Measurements from ENCODE around the gene BMAL1.
A peak's percentile ranks its signal among the peaks of the same experiment; 100 is the strongest.

BMAL1 gene

GRCh38 chr11:13347901-13348300, 70.3 kb downstream of the BMAL1 start:
- DNase-seq, result no peak

GRCh38 chr11:13348305-13348704, 70.7 kb downstream of the BMAL1 start:
- no peak for DNase-seq

GRCh38 chr11:13349046-13349445, 71.5 kb downstream of the BMAL1 start:
- DNase-seq, result no peak

GRCh38 chr11:13349581-13349980, 72.0 kb downstream of the BMAL1 start:
- DNase-seq, result no peak

- DNase-seq, result no peak
Observed at GRCh38 chr11:13352711-13353110, 75.1 kb downstream of the BMAL1 start.

GRCh38 chr11:13354335-13354734, 76.7 kb downstream of the BMAL1 start:
- DNase-seq, result no peak

GRCh38 chr11:13355191-13355590, 77.6 kb downstream of the BMAL1 start:
- no peak for DNase-seq

- no peak for DNase-seq
Observed at GRCh38 chr11:13357232-13357631, 79.6 kb downstream of the BMAL1 start.

GRCh38 chr11:13358596-13359270, 81.1 kb downstream of the BMAL1 start:
- DNase-seq, result no peak

GRCh38 chr11:13362596-13363109, 85.1 kb downstream of the BMAL1 start:
- no peak for DNase-seq

GRCh38 chr11:13364388-13364787, 86.8 kb downstream of the BMAL1 start:
- DNase-seq, result no peak

GRCh38 chr11:13366266-13367026, 88.9 kb downstream of the BMAL1 start:
- DNase-seq, result no peak

- DNase-seq, result no peak
Observed at GRCh38 chr11:13367115-13367514, 89.5 kb downstream of the BMAL1 start.

GRCh38 chr11:13368041-13368446, 90.5 kb downstream of the BMAL1 start:
- DNase-seq, result no peak

GRCh38 chr11:13373216-13373615, 95.6 kb downstream of the BMAL1 start:
- DNase-seq, result no peak

GRCh38 chr11:13375798-13376197, 98.2 kb downstream of the BMAL1 start:
- no peak for DNase-seq

GRCh38 chr11:13376402-13376801, 98.8 kb downstream of the BMAL1 start:
- no peak for DNase-seq

GRCh38 chr11:13376838-13377237, 99.2 kb downstream of the BMAL1 start:
- no peak for DNase-seq

- DNase-seq, result no peak
Observed at GRCh38 chr11:13378316-13378715, 100.7 kb downstream of the BMAL1 start.

- DNase-seq, result no peak
Observed at GRCh38 chr11:13380731-13381130, 103.1 kb downstream of the BMAL1 start.

- no peak for DNase-seq
Observed at GRCh38 chr11:13382751-13383150, 105.2 kb downstream of the BMAL1 start.

- DNase-seq, result peak; percentile 17
Observed at GRCh38 chr11:13384908-13385640, 107.5 kb downstream of the BMAL1 start.

GRCh38 chr11:13386567-13386966, 109.0 kb downstream of the BMAL1 start:
- DNase-seq, result no peak

- DNase-seq, result no peak
Observed at GRCh38 chr11:13388741-13389140, 111.2 kb downstream of the BMAL1 start.
